ENCODE results near the gene ESM1.

The ESM1 gene

DNA sequence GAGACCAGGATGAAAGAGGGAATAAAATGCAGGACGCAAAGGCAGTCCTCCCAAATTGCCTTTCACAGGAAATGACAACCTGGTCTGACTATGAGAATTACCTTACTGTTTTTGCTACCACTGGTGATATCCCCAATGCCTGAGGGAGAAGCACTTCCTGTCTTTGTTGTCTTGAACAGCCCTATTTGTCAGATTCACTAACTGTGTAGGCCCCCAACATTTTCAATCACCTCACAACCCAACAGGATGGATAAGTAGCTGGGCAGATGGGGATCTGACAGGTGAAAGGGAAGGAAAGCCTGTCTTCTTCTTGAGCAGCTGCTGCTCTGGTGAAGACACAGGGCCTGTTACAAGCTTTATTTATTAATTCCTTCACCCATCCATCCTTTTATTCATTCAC lies 9.7 kb downstream of the ESM1 start:
- DNase-seq: no peak

DNA sequence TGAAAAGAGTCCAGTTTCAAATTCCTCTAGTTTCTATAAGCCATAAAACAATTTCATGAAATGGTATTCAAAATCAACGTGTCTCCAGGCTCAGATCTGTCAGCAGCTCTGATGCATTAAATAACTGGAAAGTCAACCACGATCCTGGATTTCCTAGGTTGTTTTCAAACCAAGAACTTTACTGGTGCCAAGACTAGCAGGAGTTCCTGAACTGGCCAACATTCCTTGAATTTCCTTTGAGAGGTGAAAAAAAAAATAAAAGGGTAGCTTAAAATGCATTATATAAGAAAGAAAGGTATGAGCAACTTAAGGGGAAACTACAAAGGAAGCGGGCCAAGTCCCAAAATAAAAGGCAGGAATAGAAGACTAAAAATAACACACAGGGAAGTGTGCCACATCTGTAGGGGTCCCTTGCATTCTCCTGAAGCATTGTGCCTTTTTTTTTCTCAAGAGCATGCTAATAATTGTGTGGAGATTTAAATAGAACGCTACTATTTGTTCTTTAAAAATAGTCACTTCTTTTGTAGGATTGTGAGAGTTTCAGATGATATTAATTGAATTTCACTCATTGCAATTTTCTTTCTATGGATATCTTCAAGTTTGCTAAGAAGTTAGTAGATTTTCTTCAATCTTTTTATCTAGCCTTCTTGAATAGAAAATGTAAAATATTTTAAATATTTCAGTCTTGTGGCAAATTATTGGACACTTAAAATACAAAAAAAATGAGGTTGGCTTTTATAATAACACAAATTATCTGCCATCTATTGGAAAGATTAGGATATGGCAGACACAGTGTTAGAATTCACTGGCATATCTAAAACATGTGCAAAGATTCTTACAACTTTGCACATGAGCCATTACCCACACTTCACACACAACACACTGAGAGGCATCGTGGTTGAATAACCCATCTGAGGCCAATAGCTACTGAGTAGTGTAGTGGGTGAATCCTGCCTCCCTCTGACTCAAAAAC lies 15.3 kb downstream of the ESM1 start:
- DNase-seq: no peak

DNA sequence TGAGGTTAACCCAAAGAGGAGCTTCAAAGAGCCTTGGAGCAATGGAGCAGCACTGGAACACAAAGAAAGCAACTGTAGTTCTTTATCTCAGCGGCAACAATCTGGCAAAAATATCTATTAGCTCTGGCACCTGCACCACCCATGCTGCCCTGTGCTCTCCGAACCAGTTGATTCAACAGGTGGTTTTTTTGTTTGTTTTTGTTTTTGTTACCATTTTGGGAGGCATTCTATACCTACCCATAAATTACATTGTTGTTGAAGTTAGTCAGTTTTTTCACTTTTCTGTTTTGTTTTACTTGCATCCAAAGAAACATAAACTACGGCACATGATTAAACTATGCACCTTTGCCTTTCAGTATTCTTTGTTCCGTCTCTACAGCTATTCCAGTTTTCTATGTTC lies 16.2 kb downstream of the ESM1 start:
- no peak for DNase-seq

DNA sequence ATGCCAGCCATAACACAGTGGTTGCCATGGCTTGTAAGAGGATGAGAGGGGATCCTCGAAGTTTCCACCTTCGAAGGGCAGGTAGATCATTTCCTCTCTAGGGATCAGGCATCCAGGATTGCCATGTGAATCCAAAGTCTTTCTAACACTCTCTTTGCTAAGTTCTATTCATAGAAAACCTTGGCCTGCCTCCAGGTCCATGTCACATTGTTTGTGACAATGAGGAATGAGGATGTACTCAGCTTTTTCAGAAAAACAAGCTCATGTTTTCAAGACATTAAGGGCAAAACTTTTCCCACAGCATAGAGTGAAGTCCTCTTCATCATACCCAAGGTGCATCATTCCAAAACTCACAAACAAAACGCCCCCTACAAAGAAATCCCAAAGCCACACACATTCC lies 19.6 kb downstream of the ESM1 start:
- peak; percentile 22 for DNase-seq

DNA sequence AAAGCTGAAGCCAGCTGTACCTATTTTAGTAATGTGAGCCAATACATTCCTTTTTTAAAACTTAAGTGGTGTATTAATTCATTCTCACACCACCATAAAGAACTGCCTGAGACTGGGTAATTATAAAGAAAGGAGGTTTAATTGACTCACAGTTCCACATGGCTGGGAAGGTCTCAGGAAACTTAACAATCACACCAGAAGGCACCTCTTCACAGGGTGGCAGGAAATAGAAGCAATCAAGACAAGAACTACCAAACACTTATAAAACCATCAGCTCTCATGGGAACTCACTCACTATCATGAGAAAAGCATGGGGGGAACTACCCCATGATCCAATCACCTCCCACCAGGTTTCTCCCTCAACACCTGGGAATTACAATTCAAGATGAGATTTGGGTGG lies 21.0 kb downstream of the ESM1 start:
- no peak for DNase-seq

DNA sequence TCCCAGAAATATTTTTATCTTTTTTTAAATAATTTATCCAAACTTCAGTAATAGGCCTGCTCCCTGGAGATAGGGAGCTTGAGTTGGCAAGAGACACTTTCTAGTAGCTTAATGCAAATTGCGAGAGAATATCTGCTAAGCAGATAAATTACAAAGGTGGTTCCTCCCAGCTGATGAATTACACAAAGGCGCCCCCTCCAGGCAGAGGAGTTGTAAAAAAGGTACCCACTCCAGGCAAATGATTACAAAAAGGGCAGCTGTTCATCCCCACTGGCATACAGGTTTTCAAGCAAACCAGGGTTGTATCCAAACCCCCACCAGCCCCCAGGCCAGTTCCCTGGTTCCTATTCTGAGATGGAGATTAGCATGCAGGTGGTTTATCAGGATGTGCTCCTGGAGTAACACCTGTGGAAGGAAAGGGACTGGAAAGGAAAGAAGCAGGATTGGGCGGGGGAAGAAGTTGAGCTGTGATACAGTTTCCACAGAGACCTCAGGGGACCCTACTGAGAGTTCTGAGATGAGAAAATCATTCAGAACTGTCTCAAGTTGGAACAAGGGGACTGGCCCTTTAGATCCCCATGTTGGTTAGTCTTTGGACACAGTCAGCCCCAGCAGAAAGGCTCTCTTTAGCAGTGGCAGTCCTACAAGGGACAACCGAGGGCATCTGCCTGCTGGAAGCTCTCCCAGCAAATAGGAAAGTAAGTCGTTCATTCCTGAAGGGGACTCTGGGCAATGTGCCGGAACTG lies 25.5 kb downstream of the ESM1 start:
- peak; percentile 78 for DNase-seq

DNA sequence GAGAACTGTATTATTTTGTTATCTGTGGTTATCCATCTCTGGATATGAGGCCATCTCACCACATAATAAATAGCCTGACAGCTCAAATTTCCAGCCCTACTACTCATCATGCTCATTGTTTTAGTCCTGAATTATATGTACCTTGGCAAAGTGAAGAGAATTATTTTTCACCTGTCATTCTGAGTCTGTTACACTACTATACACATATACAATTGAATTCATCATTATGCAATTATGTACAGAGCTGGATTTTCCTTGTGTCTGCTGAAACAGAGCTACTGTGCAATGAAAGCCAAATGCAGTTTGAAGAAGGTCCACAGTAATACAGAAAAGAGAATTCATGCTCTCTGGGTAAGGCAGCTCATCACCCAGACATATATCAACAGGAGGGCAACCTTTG lies 28.5 kb downstream of the ESM1 start:
- no peak for DNase-seq

DNA sequence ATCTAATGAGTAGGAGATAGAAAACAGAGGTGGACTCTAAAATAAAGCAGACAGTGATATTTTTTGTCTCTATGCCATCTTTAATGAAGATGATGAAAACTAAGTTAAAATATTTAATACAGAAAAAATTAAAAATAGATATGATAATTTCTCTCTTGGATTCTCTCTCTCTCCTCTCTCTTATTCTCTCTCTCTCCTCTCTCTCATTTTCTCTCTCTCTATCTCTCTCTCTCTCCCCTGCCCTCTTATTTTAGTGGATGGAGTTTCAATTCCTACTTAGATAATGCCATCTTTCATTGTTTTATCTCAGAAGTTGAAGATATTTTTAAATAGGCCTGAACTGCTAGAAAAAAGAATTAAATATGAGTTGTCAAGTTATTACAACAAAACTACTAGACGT lies 38.2 kb downstream of the ESM1 start:
- no peak for DNase-seq

DNA sequence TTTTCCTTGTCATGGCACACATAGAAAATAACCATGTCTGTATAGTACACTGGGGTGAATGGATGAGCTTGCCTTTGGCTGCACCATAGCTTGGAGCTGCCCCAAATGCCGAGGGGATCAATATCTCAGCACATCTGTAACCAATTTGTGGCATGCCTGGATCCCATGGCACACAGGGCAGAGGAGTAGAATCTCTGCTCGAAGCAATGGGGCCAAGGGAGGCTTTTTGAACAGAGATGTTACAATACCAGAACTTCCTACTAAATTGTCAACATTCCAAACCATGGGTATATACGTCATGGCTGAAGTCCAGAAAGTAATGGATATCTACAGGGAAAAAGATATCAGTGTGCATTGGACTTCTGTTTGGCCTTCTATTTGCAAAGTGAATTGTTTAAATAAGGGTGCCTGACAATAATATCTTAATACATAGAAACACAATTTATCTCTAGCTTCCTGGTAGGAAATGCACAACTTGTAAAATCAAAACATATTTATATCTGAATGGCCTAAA lies 39.0 kb downstream of the ESM1 start:
- DNase-seq: peak; percentile 60

DNA sequence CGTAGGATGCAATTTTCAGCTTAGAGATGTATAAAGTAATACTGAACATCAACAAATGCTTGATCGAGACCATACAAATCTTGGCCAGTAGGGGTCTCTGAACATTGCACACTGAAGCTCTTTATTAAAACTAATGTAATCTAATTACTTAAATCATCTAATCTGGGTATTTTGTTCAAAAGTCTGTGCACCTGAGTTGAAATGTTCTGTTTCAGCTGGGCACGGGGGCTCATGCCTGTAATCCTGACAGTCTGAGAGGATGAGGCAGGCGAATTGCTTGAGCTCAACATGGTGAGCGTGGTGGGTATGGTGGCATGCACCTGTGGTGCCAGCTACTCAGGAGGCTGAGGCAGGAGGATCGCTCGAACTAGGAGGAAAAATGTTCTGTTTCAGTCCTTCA lies 41.0 kb downstream of the ESM1 start:
- peak; percentile 50 for DNase-seq

DNA sequence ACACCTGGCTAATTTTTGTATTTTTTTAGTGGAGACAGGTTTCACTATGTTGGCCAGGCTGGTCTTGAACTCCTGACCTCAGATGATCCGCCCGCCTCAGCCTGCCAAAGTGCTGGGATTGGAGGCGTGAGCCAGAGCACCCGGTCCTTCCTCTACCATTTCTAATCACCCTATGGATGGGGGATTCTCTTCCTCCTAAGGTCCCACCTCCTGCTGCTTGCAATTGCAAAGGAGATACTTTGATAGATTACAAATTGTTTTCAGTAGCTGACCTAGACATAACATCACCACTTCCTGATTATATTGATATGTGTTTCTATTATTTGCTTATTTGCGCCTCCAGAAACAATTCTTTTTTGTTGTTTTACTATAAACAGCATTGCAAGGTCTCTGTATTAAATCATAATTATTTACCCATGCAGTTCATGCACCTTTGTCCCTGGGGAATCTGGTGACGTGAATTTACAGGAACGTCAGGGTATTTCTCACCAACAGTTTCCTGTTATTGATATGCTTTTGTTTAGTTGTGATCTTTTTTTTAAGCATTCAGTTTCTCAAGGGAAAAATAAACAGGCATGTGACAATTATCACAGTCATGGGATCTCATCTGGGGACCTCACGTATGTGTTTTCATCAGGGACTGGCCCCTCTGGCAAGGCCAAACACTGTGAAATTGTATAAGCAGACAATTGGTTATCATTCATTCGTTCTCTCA lies 43.2 kb downstream of the ESM1 start:
- DNase-seq: no peak

DNA sequence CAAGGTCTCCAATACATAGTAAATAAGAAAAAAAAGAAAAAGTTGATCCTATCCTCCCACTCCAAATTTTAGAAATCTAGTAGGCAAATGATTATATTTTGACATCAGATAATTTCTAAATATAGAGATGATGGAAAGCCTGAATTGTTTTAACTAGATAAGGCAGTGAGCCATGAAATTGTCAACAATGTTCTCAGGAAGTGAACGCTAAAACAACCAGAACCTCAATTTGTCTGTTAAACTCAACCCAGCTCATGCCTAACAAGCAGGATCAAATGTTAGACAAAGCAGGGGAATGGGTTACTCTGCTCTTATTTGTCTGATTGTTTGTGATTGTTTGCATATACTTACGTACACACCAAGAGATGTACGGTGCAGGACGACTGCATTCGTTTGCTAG lies 49.2 kb downstream of the ESM1 start:
- DNase-seq: peak; percentile 74

DNA sequence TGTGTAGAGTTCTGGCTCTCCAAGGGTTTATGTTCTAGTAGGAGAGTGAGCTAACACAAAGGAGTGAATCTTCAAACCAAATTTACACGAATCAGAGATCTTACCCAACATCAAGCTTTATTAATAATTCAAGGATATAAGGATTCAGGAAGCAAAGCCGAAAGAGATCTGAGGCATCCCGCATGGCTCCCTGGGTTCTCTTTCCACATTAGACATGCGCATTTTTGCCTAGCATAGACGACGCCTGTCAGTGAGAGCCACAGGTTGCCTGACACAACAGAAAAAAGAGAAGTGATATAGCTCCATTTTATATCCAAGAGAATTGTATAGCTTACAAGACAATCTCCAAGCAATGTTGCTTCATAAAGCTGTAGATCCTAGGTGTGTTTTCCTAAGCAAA lies 52.6 kb downstream of the ESM1 start:
- no peak for DNase-seq

DNA sequence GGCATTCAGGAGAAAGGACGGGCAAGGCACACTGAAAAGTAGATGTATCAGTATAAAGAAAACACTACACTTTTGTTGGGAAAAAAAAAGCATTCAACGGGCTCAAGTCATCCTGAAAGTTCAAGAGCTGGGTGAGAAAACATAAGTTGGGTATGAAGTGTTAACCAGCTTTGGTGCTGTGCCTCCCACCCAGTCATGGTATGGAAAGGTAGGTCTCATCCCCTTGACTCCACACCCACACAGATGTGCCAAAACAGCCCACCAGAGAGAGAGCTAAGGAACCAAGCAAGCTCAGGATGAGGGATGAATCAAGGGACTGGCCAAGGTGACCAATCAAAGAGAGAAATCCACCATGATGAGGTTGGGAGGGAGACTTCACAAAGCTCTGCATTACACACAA lies 54.7 kb downstream of the ESM1 start:
- DNase-seq: no peak
